ENCODE data around the gene DLGAP1. TPM values are rescaled to one million over a fixed set of nuclear protein-coding genes. Genes with fewer than 3 reads are reported as not detected.

Gene DLGAP1
- total and polyA plus RNA-seq, 2 donors (not counting 1 experiment from before 2014, with no cell fraction given): 0.07 to 0.61 TPM

GRCh38 chr18:4016391-4017049 lies 438.6 kb downstream of the DLGAP1 start:
- H3K27ac ChIP-seq (ENCODE audit: low read length in 2 of 2): no peak overlapping the region
- H3K9me3 ChIP-seq (ENCODE audit: control extremely low read depth in 1 of 3, control insufficient read depth in 2 of 3, insufficient read depth in 1 of 3, low read length in 2 of 3): no peaks in the 10 kb centered on the region
- H4K20me1 ChIP-seq (ENCODE audit: control insufficient read depth, insufficient read depth, low read length, poor library complexity, severe bottlenecking): no peaks in the 10 kb centered on the region
- no peaks in the 10 kb centered on the region for H3K4me1 ChIP-seq (ENCODE audit: control insufficient read depth in 2 of 2, insufficient read depth in 2 of 2, low read length in 2 of 2)
- ChIA-PET POLR2A (no interaction called here), CTCF (no interaction called here)
- Mint-ChIP-seq H3K27ac (no peak overlapping the region), H3K27me3 (no peaks in the 10 kb centered on the region), H3K4me3 (no peak overlapping the region), H3K9me3 (ENCODE audit: insufficient read depth) (no peaks in the 10 kb centered on the region), H3K4me1 (no peaks in the 10 kb centered on the region)
- no peaks in the 10 kb centered on the region for H3K27me3 ChIP-seq (replicated peaks in 1 of 4; ENCODE audit: control extremely low read depth in 1 of 4, control insufficient read depth in 3 of 4, insufficient read depth in 4 of 4, low read length in 3 of 4)
- DNase-seq: no peak
- no peak overlapping the region for H3K9ac ChIP-seq (ENCODE audit: low read length)
- TF ChIP-seq EZH2 (IDR thresholded peaks at IDR 0.05; ENCODE audit: borderline replicate concordance, insufficient read depth, low read depth, low read length, poor library complexity, severe bottlenecking): no peak
- TF ChIP-seq, protein P1, sequence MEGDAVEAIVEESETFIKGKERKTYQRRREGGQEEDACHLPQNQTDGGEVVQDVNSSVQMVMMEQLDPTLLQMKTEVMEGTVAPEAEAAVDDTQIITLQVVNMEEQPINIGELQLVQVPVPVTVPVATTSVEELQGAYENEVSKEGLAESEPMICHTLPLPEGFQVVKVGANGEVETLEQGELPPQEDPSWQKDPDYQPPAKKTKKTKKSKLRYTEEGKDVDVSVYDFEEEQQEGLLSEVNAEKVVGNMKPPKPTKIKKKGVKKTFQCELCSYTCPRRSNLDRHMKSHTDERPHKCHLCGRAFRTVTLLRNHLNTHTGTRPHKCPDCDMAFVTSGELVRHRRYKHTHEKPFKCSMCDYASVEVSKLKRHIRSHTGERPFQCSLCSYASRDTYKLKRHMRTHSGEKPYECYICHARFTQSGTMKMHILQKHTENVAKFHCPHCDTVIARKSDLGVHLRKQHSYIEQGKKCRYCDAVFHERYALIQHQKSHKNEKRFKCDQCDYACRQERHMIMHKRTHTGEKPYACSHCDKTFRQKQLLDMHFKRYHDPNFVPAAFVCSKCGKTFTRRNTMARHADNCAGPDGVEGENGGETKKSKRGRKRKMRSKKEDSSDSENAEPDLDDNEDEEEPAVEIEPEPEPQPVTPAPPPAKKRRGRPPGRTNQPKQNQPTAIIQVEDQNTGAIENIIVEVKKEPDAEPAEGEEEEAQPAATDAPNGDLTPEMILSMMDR (IDR thresholded peaks at IDR 0.05): no peak
- intact Hi-C loops (cut with micrococcal nuclease): no loop called here
- no peak overlapping the region for H3K4me3 ChIP-seq (ENCODE audit: control extremely low read depth in 1 of 5, extremely low read depth in 1 of 5, insufficient read depth in 1 of 5, low read depth in 2 of 5, low read length in 4 of 5)
- H3K36me3 ChIP-seq (replicated peaks in 1 of 2; ENCODE audit: control extremely low read depth in 1 of 2, control insufficient read depth in 1 of 2, extremely low read depth in 1 of 2, insufficient read depth in 2 of 2, low read length in 1 of 2): no peaks in the 10 kb centered on the region
- H3K4me2 ChIP-seq (replicated peaks; ENCODE audit: low read depth, low read length, poor library complexity, severe bottlenecking): no peak overlapping the region
- WGBS (ENCODE audit: insufficient coverage): 84% methylated on average over 3 of the region's 4 CpGs
- no peak for ATAC-seq (ENCODE audit: low read depth)
- H3K79me2 ChIP-seq (ENCODE audit: control insufficient read depth, insufficient read depth, low read length): no peaks in the 10 kb centered on the region
- no peak overlapping the region for H2AFZ ChIP-seq (ENCODE audit: insufficient read depth, low read depth, low read length, poor library complexity, severe bottlenecking)

DNA sequence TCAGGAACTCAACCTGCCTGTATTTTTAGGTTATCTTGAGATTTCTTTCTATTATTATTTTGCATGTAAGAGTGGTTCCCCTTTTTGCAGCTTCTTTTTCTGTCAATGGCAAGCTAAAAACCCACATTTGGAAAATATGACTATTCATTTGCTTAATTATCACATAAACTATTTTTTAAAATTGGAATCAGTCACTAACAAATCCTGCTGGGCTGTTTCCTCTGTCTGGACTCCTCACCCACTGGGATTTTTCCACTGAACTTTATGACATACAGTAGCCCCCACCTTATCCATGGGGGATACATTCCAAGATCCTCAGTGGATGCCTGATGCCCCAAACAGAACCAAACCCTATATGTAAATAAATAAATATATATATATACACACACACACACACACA lies 447.3 kb downstream of the DLGAP1 start:
- no peak overlapping the region for H3K4me2 ChIP-seq (replicated peaks; ENCODE audit: low read depth, low read length, poor library complexity, severe bottlenecking)
- intact Hi-C loops (cut with micrococcal nuclease): no loop called here
- no peak for DNase-seq
- no peak overlapping the region for H3K4me3 ChIP-seq (ENCODE audit: control extremely low read depth in 1 of 5, extremely low read depth in 1 of 5, insufficient read depth in 1 of 5, low read depth in 2 of 5, low read length in 4 of 5)
- no peaks in the 10 kb centered on the region for H4K20me1 ChIP-seq (ENCODE audit: control insufficient read depth, insufficient read depth, low read length, poor library complexity, severe bottlenecking)
- H2AFZ ChIP-seq (ENCODE audit: insufficient read depth, low read depth, low read length, poor library complexity, severe bottlenecking): no peak overlapping the region
- no peak overlapping the region for H3K27ac ChIP-seq (ENCODE audit: low read length in 2 of 2)
- H3K4me1 Mint-ChIP-seq: no peaks in the 10 kb centered on the region
- H3K27ac Mint-ChIP-seq: no peak overlapping the region
- no peaks in the 10 kb centered on the region for H3K79me2 ChIP-seq (ENCODE audit: control insufficient read depth, insufficient read depth, low read length)
- no peaks in the 10 kb centered on the region for H3K9me3 Mint-ChIP-seq (ENCODE audit: insufficient read depth)
- H3K27me3 Mint-ChIP-seq: peaks cover 21% of the 10 kb centered on the region
- no peak overlapping the region for H3K9ac ChIP-seq (ENCODE audit: low read length)
- ChIA-PET POLR2A (no interaction called here), CTCF (no interaction called here)
- TF ChIP-seq, protein P1 (IDR thresholded peaks at IDR 0.05): no peak
- no peak for TF ChIP-seq EZH2 (IDR thresholded peaks at IDR 0.05; ENCODE audit: borderline replicate concordance, insufficient read depth, low read depth, low read length, poor library complexity, severe bottlenecking)
- H3K4me1 ChIP-seq (ENCODE audit: control insufficient read depth in 2 of 2, insufficient read depth in 2 of 2, low read length in 2 of 2): no peaks in the 10 kb centered on the region
- H3K9me3 ChIP-seq (ENCODE audit: control extremely low read depth in 1 of 3, control insufficient read depth in 2 of 3, insufficient read depth in 1 of 3, low read length in 2 of 3): no peaks in the 10 kb centered on the region
- H3K27me3 ChIP-seq (replicated peaks in 1 of 4; ENCODE audit: control extremely low read depth in 1 of 4, control insufficient read depth in 3 of 4, insufficient read depth in 4 of 4, low read length in 3 of 4): peaks cover 0 to 9% (median 0%) of the 10 kb centered on the region in 4 experiments
- ATAC-seq (ENCODE audit: low read depth): no peak
- H3K4me3 Mint-ChIP-seq: no peak overlapping the region
- no peaks in the 10 kb centered on the region for H3K36me3 ChIP-seq (replicated peaks in 1 of 2; ENCODE audit: control extremely low read depth in 1 of 2, control insufficient read depth in 1 of 2, extremely low read depth in 1 of 2, insufficient read depth in 2 of 2, low read length in 1 of 2)
